HG03469 (cell line): Measurements from ENCODE around the gene HDGFL2.
"Not testable (repeated sequence)": the region's sequence is repeated elsewhere in the genome, so short reads cannot be mapped to it uniquely, and the experiment has no call there.

Experiments
- ATAC-seq: cut with Tn5 transposase; IDR thresholded peaks from one replicate; pipeline ENCODE4 v1.9.1; 2021; ENCODE audit warnings: mild to moderate bottlenecking, moderate library complexity, moderate number of reproducible peaks; ENCODE audit not compliant: unreplicated experiment

The HDGFL2 gene

DNA sequence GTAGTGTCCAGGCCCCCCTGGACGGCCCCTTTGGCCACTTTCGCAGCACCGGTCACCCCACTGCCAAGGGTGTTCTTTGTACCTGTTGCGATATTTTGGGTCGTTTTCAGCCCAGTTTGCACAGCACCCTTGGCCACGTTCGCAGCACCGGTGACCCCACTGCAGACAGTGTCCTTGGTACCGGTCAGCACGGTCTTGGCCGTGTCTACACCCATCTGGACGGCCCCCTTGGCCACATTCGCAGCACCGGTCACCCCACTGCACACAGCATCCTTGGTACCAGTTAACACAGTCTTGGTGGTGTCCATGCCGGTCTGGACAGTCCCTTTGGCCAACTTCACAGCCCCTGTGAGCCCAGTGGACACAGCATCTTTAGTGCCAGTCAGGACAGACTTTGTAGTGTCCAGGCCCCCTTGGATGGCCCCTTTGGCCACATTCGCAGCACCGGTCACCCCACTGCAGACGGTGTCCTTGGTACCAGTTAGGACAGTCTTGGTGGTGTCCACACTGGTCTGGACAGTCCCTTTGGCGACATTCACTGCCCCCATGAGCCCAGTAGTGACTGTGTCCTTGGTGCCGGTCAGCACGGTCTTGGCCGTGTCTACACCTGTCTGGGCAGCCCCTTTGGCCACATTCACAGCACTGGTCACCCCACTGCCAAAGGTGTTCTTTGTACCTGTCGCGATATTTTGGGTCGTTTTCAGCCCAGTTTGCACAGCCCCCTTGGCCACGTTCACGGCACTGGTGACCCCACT lies 39.4 kb downstream of the HDGFL2 start:
- ATAC-seq = no peak

DNA sequence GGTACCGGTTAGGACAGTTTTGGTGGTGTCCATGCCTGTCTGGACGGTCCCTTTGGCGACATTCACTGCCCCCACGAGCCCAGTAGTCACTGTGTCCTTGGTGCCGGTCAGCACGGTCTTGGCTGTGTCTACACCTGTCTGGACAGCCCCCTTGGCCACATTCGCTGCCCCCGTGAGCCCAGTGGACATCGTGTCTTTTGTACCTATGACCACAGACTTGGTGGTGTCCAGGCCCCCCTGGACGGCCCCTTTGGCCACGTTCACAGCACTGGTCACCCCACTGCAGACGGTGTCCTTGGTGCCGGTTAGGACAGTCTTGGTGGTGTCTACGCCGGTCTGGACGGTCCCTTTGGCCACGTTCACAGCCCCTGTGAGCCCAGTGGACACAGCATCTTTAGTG lies 40.0 kb downstream of the HDGFL2 start:
- ATAC-seq = no peak

DNA sequence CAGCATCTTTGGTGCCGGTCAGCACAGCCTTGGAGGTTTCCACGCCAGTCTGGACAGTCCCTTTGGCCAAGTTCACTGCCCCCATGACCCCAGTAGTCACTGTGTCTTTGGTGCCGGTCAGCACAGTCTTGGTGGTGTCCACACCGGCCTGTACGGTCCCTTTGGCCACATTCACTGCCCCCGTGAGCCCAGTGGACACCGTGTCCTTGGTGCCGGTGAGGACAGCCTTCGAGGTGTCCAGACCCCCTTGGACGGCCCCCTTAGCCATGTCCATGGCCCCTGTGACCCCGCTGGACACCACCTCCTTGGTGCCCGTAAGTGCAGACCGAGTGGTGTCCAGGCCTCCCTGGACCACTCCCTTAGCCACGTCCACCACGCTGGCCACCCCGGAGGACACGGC lies 41.2 kb downstream of the HDGFL2 start:
- no peak for ATAC-seq

DNA sequence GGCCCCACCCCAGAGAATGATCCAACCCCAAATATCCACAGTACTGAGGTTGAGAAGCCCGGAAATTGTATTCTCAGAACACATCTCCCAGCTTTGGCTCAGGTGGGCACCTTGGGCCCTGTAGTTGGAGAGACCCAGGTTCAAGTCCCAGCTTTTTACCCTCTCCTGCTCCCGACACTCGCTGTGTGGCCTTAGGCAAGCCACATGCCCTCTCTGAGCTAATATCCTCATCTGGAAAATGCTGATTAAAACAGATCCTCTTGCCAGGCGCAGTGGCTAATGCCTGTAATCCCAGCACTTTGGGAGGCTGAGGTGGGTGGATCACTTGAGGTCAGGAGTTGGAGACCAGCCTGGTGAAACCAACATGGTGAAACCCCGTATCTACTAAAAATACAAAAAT lies 43.6 kb downstream of the HDGFL2 start:
- no peak for ATAC-seq

DNA sequence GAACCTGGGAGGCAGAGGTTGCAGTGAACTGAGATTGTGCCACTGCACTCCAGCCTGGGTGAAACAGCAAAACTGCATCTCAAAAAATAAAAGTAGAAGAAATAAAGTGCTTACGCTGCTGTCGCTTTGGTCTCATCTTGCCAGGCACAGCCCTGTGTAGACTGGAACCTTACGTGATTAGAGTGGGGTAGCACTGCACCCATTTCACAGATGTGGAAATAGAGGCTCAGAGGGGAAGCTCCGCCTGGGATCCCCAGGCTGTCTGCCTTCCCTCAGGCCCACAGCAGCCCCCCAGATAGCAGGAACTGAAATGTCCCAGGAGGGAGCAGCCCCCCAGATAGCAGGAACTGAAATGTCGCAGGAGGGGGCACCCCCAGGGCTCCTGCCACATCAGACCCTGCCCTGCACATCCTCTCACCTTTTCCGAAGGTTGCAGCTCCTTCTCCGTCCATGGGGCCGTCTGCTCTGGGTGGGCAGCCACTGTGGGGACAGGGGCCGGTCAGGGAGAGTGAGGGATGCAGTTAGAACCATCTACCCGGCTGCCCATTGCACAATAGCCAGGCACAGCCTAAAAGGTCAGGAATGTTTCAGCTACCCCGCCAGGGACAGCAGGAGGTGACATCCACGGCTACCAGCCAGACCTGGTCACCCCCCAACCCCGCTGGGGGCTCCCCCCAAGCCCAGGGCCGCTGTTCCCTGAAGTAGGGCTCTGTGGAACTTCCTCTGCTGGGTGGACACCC lies 44.3 kb downstream of the HDGFL2 start:
- no peak for ATAC-seq

DNA sequence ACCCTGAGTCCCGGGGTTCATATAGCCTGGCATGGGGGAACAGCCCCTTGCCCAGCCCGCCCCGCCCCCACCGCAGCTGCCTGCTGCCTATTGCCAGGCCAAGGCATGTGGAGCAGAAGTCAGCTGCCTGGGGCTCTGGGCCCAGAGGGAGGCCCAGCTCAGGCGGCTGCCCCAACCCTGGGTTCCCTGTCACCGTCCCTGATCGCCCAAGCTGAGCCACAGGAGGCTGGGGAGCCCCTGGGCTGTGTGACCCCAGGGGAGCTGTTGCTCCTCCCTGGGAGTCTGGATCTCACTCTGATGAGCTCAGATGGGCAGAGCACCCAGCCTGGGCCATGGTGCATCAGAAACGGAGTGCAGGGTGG lies 44.8 kb downstream of the HDGFL2 start:
- no peak for ATAC-seq

DNA sequence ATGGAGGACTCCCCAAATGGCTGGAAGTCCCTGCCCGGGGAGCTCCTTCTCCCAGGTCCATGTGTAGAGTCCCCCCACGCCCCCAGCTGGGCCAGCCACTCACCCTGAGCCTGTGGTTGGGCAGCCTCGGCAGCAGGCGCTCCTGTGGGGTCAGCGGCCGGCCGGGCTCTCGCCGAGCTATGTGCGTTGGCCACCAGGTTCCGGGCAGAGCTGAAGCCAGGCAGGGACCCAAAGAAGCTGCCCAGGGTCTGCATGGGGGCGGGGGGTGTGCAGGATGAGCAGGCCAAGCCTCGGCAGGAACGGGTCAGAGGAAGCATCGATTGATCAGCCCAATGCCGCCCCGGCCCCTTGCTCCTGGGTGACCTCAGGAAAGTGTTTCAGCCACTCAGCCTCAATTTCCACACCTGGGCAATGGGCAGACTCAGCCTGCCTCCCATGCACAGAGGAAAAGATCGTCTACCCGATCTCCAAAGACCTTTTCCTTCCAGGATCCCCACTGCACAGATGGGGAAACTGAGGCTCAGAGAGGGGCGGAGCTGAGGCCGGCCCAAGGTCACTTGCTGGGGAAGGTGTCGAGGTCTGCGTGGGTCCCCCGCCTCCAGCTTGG lies 45.5 kb downstream of the HDGFL2 start:
- ATAC-seq = no peak

DNA sequence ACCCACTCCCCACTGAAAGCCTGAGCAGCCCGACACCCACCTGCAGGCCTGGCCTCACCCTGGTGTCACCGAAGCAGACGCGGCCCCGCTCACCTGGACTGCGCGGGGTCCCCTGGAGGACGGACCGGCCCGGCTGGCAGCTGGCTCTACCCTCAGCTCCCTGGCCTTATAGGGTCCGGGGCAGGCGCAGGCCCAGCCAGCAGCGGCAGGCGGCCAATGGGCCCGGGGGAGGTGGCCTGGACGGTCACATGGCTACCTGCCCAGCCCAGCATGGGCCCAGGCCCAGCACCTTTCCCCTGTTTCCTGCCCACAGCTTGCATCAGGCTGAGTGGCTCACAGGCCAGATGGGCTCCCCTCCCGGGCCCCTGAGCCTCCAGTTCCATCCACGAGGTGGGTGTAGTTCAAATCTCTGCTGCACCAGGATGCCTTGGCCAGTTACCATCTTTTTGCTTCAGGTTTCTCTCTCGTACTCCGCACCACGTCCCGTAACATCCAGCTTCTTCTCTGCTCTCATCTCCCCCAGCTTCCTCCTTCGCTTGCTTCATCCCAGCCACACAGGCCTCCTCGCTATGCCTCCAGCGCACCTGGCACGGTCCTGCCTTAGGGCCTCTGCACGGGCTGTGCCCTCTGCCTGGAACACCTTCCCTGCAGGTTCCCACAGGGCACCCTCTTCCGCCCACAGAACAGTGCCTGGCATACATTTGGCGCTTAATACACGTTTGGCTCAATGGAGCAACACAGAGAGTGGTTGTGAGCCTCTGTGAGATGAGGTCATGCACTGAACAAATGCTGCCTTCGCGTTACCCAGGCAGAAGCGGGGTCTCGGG lies 46.5 kb downstream of the HDGFL2 start, which contains the start of gene PLIN4:
Gene PLIN4, minus strand, starts transcription at position 142 of the 827 bp plus-strand sequence. CDS start 214 bp downstream, outside the sequence.
- no peak for ATAC-seq

DNA sequence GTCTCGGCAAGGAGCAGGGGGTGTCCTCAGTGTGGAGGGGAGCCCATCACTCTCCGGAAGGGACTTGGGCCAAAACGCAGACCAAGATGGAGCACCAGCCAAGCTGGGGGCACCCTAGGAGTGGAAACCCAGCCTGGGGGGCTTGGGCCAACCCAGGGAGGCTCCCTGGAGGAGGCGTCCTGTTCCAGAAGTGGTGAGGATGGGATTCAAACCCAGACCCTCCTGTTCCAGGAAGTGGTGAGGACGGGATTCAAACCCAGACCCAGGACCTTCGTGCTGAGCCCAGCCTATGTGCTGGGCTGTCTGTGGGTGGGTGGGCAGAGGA lies 47.0 kb downstream of the HDGFL2 start:
- ATAC-seq = no peak

DNA sequence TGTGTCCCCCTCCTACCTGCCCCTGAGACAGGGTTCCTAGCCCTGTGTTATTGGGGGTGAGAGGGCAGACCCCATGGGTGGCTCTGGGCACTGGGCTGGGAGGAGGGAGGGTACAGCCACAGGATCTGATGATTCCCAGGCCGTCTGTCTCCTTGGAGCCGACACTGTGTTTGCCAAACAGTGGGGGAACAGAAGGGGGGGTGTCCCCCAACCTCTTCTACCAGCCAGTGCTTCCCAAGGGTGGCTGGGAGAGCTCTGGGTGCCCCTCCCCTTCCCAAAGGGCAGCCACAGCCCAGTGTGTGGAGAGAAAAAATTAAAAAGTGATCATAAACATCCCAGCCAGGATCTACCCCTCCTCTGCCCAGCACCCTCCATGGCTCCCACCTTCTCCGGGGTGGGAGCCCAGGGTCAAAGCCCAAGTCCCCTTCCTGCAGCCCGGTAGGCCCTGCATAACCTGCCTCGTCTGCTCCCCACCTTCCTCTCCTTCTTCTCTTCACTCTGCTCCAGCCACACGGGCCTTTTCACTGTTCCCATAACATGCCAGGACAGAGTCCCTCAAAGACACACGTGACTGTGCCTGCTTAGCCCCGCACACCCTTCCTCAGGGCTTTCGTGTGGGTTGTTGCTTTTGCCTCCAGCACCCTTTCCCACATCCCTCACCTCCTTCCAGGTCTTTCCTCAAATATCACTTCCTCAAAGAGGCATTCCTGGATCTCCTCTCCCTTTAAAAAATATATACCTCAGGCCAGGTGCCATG lies 47.6 kb downstream of the HDGFL2 start:
- no peak for ATAC-seq

DNA sequence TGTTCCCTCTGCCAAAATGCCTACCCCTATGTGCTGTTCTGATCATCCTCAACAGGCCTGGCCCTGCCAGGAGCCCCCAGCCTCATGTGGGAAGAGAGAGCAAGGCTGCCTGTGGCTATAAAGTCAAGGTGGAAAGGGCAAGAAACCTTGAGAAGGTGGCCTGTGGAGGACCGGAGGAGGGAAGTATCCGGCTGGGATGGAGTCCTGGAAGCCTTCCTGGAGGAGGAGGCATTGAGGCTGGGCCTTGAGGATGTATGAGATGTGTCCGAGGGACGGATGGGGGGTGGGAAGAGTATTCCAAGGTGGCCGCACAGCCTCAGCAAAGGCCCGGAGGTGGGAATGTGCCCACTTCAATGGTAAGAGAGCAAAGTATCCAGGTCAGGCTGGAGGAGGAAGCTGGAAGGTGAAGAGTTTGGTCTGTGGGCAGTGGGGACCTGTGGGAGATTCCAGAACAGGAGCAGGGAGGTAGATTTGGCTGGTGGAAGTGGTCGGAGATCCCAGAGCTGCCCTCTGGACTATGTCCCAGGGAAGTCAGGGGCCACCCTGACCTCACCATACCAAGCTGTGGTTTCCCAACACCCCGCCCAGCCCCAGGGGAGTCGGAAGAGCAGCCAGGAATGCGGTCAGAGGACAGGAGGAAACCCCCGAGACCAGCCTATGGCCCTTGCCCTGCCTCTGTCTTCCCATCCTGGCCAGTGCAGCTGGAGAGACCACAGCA lies 49.2 kb downstream of the HDGFL2 start:
- no peak for ATAC-seq

DNA sequence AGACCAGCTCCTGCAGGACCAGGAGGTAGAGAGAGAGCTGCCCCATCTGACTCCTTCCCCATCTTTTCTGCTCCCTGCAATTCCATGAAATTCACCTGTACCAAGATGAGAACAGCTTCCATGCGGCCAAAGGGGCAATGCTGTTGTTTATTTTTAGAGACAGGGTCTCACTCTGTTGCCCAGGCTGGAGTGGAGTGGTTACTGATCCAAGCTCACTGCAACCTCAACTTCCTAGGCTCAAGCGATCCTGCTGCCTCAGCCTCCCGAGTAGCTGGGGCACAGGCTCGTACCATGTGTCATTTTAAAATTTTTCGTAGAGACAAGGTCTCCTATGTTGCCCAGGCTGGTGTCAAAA lies 49.8 kb downstream of the HDGFL2 start:
- no peak for ATAC-seq

DNA sequence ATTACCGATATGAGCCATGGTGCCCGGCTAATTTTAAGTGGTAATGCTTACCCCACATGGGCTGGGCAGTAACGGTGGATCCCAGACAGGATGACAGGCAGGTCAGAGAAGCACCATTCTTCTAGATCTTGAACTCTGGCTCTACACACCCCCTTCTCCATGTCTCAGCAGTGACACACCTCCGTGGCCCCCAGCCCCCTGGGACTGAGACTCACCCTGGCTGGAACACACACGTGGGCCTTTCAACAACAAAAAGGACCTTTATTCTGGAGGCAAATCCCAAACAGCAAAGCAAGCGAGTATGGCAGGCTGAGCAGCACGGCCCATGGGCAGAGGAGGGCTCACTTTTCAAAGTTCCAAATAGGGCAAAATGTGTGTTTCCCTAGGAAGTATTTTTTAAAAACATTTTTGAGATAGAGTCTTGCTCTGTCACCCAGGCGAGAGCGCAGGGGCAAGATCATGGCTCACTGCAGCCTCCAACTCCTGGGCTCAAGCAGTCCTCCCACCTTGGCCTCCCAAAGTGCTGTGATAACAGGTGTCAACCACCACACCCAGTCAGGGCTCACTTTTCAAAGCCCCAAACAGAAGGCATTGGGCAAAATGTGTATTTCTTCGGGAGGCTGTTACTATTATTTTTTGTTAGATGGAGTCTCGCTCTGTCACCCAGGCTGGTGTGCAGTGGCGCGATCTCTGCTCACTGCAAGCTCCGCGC lies 50.4 kb downstream of the HDGFL2 start:
- ATAC-seq = no peak

DNA sequence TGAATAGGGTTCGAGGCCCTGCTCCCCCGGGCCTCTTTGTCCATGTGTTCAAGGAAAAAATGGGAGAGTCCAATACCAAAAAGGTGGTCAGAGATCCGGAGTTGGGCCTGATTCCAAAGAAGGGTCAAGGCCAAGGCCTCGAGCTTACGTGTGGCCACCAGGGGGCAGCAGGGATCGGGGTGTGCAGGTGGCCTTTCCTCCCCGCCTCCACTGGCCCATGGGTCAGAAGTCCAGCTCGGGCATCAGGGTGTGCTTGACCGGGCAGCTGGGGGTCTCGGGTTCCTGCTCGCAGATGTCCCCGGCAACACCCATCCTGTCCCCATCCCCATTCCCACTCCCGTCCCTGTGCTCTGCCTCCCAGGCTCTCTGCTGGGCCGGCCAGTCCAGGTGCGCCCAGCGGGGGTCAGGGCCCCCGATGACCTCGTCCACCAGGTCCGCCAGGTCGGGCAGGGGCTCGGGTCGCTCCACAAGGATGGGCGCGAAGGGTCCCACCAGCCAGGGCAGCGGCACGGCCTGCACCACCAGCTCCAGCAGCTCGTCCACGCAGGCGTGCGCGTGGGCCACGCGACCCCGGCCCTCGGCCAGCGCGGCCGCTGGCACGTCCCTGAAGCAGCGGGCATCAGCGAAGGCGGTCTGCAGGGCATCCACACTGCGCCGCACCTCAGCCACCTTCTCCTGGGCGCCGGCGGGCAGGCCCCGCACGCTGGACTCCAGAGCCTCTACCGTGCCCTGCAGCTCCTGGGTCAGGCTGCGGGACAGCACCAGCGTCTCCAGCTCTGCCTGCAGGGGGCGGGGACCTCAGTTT lies 51.4 kb downstream of the HDGFL2 start:
- no peak for ATAC-seq

DNA sequence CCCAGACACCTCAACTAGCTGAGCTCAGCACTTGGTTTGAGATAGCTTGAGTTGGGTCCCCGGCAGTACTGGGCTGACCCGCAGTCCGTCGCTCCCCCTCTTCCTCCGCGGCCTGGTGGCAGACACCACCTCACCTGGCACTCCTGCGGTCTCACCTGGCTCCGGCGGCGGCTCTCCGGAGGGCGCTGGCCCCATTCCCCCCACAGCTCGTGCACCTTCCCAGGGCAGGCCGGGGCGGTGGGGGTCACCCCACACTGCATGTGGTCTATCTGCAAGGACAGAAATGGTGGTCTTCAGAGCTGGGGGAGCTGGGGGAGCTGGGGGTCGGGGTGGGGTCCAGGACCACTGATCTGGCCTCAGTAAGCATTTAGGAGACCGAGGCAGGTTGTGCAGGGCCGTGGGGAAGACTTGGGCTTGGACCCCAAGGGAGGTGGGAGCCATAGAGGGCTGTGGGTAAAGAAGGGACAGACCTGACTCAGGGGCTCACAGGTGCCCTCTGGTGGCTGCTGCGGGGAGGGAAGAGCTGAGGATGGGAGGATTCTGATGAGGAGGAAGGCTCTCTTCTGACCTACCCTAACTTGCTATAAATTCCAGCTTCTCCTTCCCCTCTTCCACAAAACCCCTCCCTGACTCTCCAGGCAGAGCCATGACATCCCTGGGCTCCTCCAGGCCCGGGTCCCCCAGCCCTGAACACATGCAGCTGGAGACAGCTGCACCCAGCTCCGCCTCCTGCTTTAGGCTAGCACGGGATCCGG lies 52.9 kb downstream of the HDGFL2 start:
- ATAC-seq = no peak

DNA sequence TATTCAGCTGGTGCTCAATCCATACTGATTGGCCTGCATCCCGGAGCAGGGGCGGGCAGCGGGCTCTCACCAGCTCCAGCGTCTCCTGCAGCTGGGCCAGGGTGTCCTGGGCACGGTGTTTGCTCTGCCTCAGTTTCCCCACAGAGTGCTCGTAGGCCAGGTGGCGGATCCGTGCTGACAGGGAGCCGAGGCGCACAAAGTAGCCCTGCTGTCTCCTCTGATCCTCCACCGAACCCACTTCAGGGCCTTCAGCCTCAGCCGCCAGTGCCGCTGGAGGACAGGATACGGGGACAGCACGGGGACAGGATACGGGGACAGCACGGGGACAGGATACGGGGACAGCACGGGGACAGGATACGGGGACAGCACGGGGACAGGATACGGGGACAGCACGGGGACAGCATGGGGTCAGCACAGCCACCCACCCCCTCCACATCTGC lies 53.5 kb downstream of the HDGFL2 start:
- no peak for ATAC-seq

DNA sequence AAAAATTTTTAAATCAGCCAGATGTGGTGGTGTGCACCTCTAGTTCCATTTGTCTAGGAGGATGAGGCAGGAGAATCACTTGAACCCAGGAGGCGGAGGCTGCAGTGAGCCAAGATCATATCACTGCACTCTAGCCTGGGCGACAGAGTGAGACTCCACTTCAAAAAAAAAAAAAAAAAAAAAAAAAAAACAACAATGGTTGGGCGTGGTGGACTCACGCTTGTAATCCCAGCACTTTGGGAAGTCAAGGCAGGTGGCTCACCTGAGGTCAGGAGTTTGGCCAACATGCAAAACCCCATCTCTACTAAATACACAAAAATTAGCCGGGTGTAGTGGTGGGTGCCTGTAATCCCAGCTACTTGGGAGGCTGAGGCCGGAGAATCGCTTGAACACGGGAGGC lies 55.3 kb downstream of the HDGFL2 start:
- not testable (repeated sequence) for ATAC-seq

DNA sequence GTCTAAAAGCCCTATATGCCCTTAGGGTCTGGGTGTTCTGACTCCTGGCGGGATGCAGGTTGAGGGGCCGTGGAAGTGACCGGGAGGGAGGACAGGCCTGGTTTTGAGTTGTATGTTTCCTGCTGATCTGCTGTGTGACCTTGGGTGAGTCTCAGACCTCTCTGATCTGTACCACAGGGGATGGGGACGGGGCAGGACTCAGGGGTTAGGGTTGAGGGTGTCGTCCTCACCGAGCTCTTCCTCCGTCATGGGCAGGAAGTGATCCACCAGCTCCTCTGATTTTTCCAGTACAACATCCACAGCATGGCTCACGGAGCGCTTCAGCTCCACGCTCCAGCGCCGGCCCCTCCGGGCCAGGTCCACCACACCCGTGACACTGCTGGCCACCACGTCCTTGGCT lies 56.7 kb downstream of the HDGFL2 start:
- ATAC-seq = no peak
